Sigmoid colon (tissue), 7 donors: ENCODE data around the gene GOLT1B. TPM values are rescaled to one million over a fixed set of nuclear protein-coding genes. Genes with fewer than 3 reads are reported as not detected.
A peak's percentile ranks its signal among the peaks of the same experiment; 100 is the strongest.

Experiments used
- DNase-seq: peaks from one replicate; pipeline ENCODE4 v3.0.0-alpha.2; 2019
- H3K27ac ChIP-seq, 4 donors: fragments of 200-600 bp; sonication (generic); one replicate each; pipeline ENCODE4 v1.5.1; 2016 to 2019; ENCODE audit warnings: mild to moderate bottlenecking in 1 of 4
- H3K27me3 ChIP-seq, 3 donors: fragments of 200-600 bp; sonication (generic); one replicate each; pipeline ENCODE4 v1.5.1; 2019; ENCODE audit warnings: mild to moderate bottlenecking in 1 of 3
- H3K36me3 ChIP-seq, 4 donors: fragments of 200-600 bp; sonication (generic); one replicate each; pipeline ENCODE4 v1.5.1; 2016 to 2019
- H3K4me1 ChIP-seq, 4 donors: fragments of 200-600 bp; sonication (generic); one replicate each; pipeline ENCODE4 v1.5.1; 2017 to 2019
- H3K4me3 ChIP-seq, 4 donors: fragments of 200-600 bp; sonication (generic); one replicate each; pipeline ENCODE4 v1.5.1; 2017 to 2019; ENCODE audit warnings: mild to moderate bottlenecking in 2 of 4, moderate library complexity in 1 of 4
- H3K9me3 ChIP-seq, 4 donors: fragments of 200-600 bp in 3 of 4; sonication (generic) in 3 of 4; one replicate each; pipeline versions ENCODE4 v1.5.1 to v1.6.1; 2013 to 2019
- EP300 ChIP-seq, 4 donors: sonication (generic); formaldehyde crosslinking; IDR thresholded peaks; one replicate each; pipeline ENCODE4 v1.6.1; 2017; ENCODE audit warnings: antibody characterized with exemption in 4 of 4
- POLR2A ChIP-seq, 2 donors: fragments of 450-650 bp; IDR thresholded peaks; one replicate each; pipeline ENCODE4 v1.6.1; 2016; ENCODE audit warnings: antibody characterized with exemption in 2 of 2, mild to moderate bottlenecking in 2 of 2, moderate library complexity in 2 of 2
- POLR2AphosphoS5 ChIP-seq, 4 donors: sonication (generic); formaldehyde crosslinking; IDR thresholded peaks; one replicate each; pipeline ENCODE4 v1.6.1; 2017; ENCODE audit warnings: antibody characterized with exemption in 4 of 4
- WGBS, 2 donors: extraction: QIAGEN DNeasy Blood & Tissue Kit; methylation state at CpG; one replicate each; pipeline ENCODE4 v1.1.7; 2013; 5-methylcytosine and 5-hydroxymethylcytosine counted together
- intact Hi-C: fragments of 100-400 bp; cut with DNase I; formaldehyde crosslinking; loops from one replicate; pipeline ENCODE4 v1.15.1; 2023
- polyA plus RNA-seq, 3 donors: library from polyadenylated mRNA; stranded (reverse); fragments of 200-250 nt; gene quantifications; one replicate each; pipeline ENCODE4 v1.2.3, GENCODE V29; 2013
- total RNA-seq, 4 donors: library from RNA; depleted of rRNA; stranded (reverse); fragments of >200 nt; gene quantifications; one replicate each; pipeline ENCODE4 v1.1.0, GENCODE V29; 2016
- TF ChIP-seq, protein P1 (sequence below), 4 experiments: fragments of 450-650 bp in 3 of 4; fragments of 200-600 bp in 1 of 4; IDR thresholded peaks; one replicate each; pipeline ENCODE4 v1.5.1; 2016 to 2019; ENCODE audit warnings: antibody characterized with exemption in 4 of 4, mild to moderate bottlenecking in 3 of 4, moderate library complexity in 2 of 4
- donor health status: healthy with polysubstance abuse.
- donor health status: Bipolar disorder and iron deficiency.
- donor health status: healthy.

Gene GOLT1B
- total and polyA plus RNA-seq, 7 donors: 7.8 to 26.9 (median 22.5) TPM

GRCh38 chr12:21552635-21553328 lies 51.2 kb downstream of the GOLT1B start:
- 75 to 77% methylated on average over 6 of the region's 6 CpGs for WGBS, 2 donors
- no peaks in the 10 kb centered on the region for H3K27me3 ChIP-seq
- H3K36me3 ChIP-seq: no peaks in the 10 kb centered on the region
- no peaks in the 10 kb centered on the region for H3K9me3 ChIP-seq
- no peak overlapping the region for H3K4me3 ChIP-seq
- intact Hi-C loops: no loop called here
- DNase-seq: no peak
- TF ChIP-seq POLR2A (IDR thresholded peaks at IDR 0.05): no peak
- TF ChIP-seq POLR2AphosphoS5 (IDR thresholded peaks at IDR 0.05): no peak
- TF ChIP-seq, protein P1, sequence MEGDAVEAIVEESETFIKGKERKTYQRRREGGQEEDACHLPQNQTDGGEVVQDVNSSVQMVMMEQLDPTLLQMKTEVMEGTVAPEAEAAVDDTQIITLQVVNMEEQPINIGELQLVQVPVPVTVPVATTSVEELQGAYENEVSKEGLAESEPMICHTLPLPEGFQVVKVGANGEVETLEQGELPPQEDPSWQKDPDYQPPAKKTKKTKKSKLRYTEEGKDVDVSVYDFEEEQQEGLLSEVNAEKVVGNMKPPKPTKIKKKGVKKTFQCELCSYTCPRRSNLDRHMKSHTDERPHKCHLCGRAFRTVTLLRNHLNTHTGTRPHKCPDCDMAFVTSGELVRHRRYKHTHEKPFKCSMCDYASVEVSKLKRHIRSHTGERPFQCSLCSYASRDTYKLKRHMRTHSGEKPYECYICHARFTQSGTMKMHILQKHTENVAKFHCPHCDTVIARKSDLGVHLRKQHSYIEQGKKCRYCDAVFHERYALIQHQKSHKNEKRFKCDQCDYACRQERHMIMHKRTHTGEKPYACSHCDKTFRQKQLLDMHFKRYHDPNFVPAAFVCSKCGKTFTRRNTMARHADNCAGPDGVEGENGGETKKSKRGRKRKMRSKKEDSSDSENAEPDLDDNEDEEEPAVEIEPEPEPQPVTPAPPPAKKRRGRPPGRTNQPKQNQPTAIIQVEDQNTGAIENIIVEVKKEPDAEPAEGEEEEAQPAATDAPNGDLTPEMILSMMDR (IDR thresholded peaks at IDR 0.05): no peak
- no peak for TF ChIP-seq EP300 (IDR thresholded peaks at IDR 0.05)
- peak overlapping the region in 1 of 4 donors; percentile 6 for H3K27ac ChIP-seq
- H3K4me1 ChIP-seq: peaks cover 0 to 9% (median 3%) of the 10 kb centered on the region in 4 donors

- intact Hi-C loops: no loop called here
- Histone ChIP-seq H3K4me1 (peaks cover 0 to 9% (median 3%) of the 10 kb centered on the region in 4 donors), H3K9me3 (no peaks in the 10 kb centered on the region), H3K4me3 (no peak overlapping the region), H3K36me3 (no peaks in the 10 kb centered on the region), H3K27ac (no peak overlapping the region), H3K27me3 (no peaks in the 10 kb centered on the region)
- no peak for DNase-seq
- TF ChIP-seq POLR2AphosphoS5 (IDR thresholded peaks at IDR 0.05) (no peak), EP300 (IDR thresholded peaks at IDR 0.05) (no peak), POLR2A (IDR thresholded peaks at IDR 0.05) (no peak)
- TF ChIP-seq, protein P1 (IDR thresholded peaks at IDR 0.05): no peak
These were observed 51.7 kb downstream of the GOLT1B start for GRCh38 chr12:21553329-21553675.

GRCh38 chr12:21558100-21558679 lies 56.6 kb downstream of the GOLT1B start:
- DNase-seq: no peak
- WGBS, 2 donors: 84 to 92% methylated on average over 9 of the region's 9 CpGs
- Histone ChIP-seq H3K4me3 (no peak overlapping the region), H3K27ac (no peak overlapping the region), H3K27me3 (no peaks in the 10 kb centered on the region), H3K4me1 (no peaks in the 10 kb centered on the region), H3K9me3 (no peaks in the 10 kb centered on the region), H3K36me3 (no peaks in the 10 kb centered on the region)
- TF ChIP-seq POLR2A (IDR thresholded peaks at IDR 0.05) (no peak), POLR2AphosphoS5 (IDR thresholded peaks at IDR 0.05) (no peak), EP300 (IDR thresholded peaks at IDR 0.05) (no peak)
- TF ChIP-seq, protein P1 (IDR thresholded peaks at IDR 0.05): no peak
- intact Hi-C loops: no loop called here

GRCh38 chr12:21559855-21560569 lies 58.4 kb downstream of the GOLT1B start:
- no peaks in the 10 kb centered on the region for H3K36me3 ChIP-seq
- DNase-seq: no peak
- no peaks in the 10 kb centered on the region for H3K4me1 ChIP-seq
- TF ChIP-seq POLR2AphosphoS5 (IDR thresholded peaks at IDR 0.05) (no peak), POLR2A (IDR thresholded peaks at IDR 0.05) (no peak), EP300 (IDR thresholded peaks at IDR 0.05) (no peak)
- TF ChIP-seq, protein P1 (IDR thresholded peaks at IDR 0.05): no peak
- H3K9me3 ChIP-seq: no peaks in the 10 kb centered on the region
- H3K27me3 ChIP-seq: no peaks in the 10 kb centered on the region
- H3K4me3 ChIP-seq: no peak overlapping the region
- 71 to 78% methylated on average over 7 of the region's 7 CpGs for WGBS, 2 donors
- intact Hi-C loops: no loop called here
- H3K27ac ChIP-seq: no peak overlapping the region
